GM12873 (cell line): Measurements from ENCODE around the gene SPRED2.
A peak's percentile ranks its signal among the peaks of the same experiment; 100 is the strongest.

ENCODE experiments used
- CTCF ChIP-seq: IDR thresholded peaks from 2 replicates; pipeline ENCODE4 v1.5.1; 2012; ENCODE audit warnings: low read depth, mild to moderate bottlenecking, moderate library complexity, low read length, control low read depth; ENCODE audit not compliant: insufficient read depth; ENCODE audit errors: missing control alignments

SPRED2 gene

GRCh38 chr2:65331336-65332025, 100.9 kb downstream of the SPRED2 start:
- TF ChIP-seq CTCF: no peak

GRCh38 chr2:65329525-65329924, 102.9 kb downstream of the SPRED2 start:
- no peak for TF ChIP-seq CTCF

DNA sequence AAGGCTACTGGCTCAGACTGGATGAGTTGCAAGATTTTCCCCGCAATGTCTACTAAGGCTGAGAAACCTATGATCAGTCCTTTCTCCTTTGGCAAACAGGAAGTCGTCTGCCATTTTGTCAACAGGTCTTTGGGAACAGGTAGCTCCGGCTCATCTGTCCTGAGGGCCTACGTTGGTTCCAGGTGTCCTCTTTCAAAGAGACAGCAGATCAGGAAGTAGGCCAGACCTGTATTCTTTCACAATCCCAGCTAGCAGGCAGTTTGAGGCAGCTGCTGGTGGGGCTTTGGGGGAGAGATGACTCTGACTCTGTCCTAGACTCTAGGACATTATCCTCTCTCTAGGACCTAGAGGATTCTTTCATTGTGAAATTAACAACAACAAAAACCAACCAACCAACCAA, 106.1 kb downstream of the SPRED2 start:
- TF ChIP-seq CTCF: no peak

DNA sequence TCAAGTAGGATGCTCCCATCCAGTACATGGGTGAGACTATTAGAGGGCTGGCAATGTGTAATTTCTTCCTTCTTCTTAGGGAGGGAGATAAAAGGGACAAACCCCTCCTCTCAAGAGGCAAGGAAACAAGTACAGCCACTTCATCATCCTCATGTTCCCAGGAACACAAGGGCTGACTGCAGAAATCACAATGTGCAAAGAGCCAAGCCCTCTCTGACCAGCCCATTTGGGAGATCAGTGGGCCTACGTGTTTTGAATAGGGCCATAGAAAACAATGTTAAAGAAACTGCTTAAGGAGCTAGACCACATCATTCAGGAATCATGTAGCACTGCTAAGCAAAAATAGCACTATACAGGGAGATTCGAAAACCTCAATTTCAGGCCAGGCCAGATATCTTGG, 107.3 kb downstream of the SPRED2 start:
- TF ChIP-seq CTCF: no peak

- TF ChIP-seq CTCF: no peak
Observed at GRCh38 chr2:65320946-65321345, 111.5 kb downstream of the SPRED2 start.

- peak; percentile 77 for TF ChIP-seq CTCF
Observed at GRCh38 chr2:65320042-65320725, 112.2 kb downstream of the SPRED2 start.

- TF ChIP-seq CTCF: no peak
Observed at GRCh38 chr2:65319674-65320041, 112.7 kb downstream of the SPRED2 start.
